Keratinocyte (primary cell): Measurements from ENCODE around the gene FCHO2. TPM values are rescaled to one million over a fixed set of nuclear protein-coding genes. Genes with fewer than 3 reads are reported as not detected.

Source experiments
- DNase-seq: peaks from one replicate; pipeline ENCODE4 v3.0.0-alpha.2; 2011; ENCODE audit warnings: low read depth, missing footprints, low spot score
- FAIRE-seq: peaks from 2 replicates; lab custom pipeline; 2011; peaks lifted over from hg19 to GRCh38; lab: Jason Lieb, UNC
- H2AFZ ChIP-seq: 2 replicates; pipeline ENCODE4 v1.6.0; 2012; ENCODE audit warnings: low read length, control low read depth, inconsistent platforms; ENCODE audit not compliant: control insufficient read depth
- H3K27ac ChIP-seq: 2 replicates; pipeline ENCODE4 v1.5.1; 2011; ENCODE audit warnings: low read length; ENCODE audit not compliant: control insufficient read depth, insufficient read depth
- H3K27me3 ChIP-seq: 3 replicates; pipeline ENCODE4 v1.6.0; 2011; ENCODE audit warnings: low read length; ENCODE audit not compliant: control insufficient read depth, insufficient read depth; ENCODE audit errors: extremely low read depth
- H3K36me3 ChIP-seq, 2 experiments: 2 replicates in 1 of 2; 3 replicates in 1 of 2; pipeline ENCODE4 v1.5.1; 2011; ENCODE audit warnings: low read length in 2 of 2, mild to moderate bottlenecking in 1 of 2; ENCODE audit not compliant: control insufficient read depth in 2 of 2, insufficient read depth in 2 of 2; ENCODE audit errors: extremely low read depth in 1 of 2
- H3K4me1 ChIP-seq: 3 replicates; pipeline ENCODE4 v1.5.1; 2011; ENCODE audit warnings: low read length; ENCODE audit not compliant: control insufficient read depth, insufficient read depth; ENCODE audit errors: extremely low read depth
- H3K4me2 ChIP-seq: 3 replicates; pipeline ENCODE4 v1.6.0; 2011; ENCODE audit warnings: low read depth, low read length; ENCODE audit not compliant: control insufficient read depth, insufficient read depth; ENCODE audit errors: extremely low read depth
- H3K4me3 ChIP-seq, 3 experiments: fragments of 200-600 bp in 1 of 3; sonication (generic) in 1 of 3; 2 replicates in 2 of 3; 3 replicates in 1 of 3; pipeline ENCODE4 v1.5.1; 2011 to 2016; ENCODE audit warnings: low read length in 3 of 3, mild to moderate bottlenecking in 3 of 3, control low read depth in 2 of 3, inconsistent platforms in 1 of 3, low read depth in 1 of 3, mixed read lengths in 1 of 3, mixed run types in 1 of 3, moderate library complexity in 1 of 3; ENCODE audit not compliant: control insufficient read depth in 2 of 3, insufficient read depth in 2 of 3; ENCODE audit errors: extremely low read depth in 1 of 3
- H3K79me2 ChIP-seq: 2 replicates; pipeline ENCODE4 v1.6.0; 2012; ENCODE audit warnings: low read length; ENCODE audit not compliant: control insufficient read depth, insufficient read depth
- H3K9ac ChIP-seq: 3 replicates; pipeline ENCODE4 v1.6.0; 2011; ENCODE audit warnings: low read length; ENCODE audit not compliant: control insufficient read depth, insufficient read depth; ENCODE audit errors: extremely low read depth
- H3K9me1 ChIP-seq: 3 replicates; pipeline ENCODE4 v1.6.0; 2011; ENCODE audit warnings: low read length; ENCODE audit not compliant: control insufficient read depth, insufficient read depth; ENCODE audit errors: extremely low read depth
- H3K9me3 ChIP-seq: 2 replicates; pipeline ENCODE4 v1.5.1; 2012; ENCODE audit warnings: low read depth, low read length; ENCODE audit not compliant: control insufficient read depth
- H4K20me1 ChIP-seq: 3 replicates; pipeline ENCODE4 v1.6.0; 2011; ENCODE audit warnings: low read length; ENCODE audit not compliant: control insufficient read depth, insufficient read depth; ENCODE audit errors: extremely low read depth
- CTCF ChIP-seq, 3 experiments: IDR thresholded peaks in 1 of 3; conservative IDR thresholded peaks in 1 of 3; optimal IDR thresholded peaks in 1 of 3; 2 replicates in 2 of 3; 3 replicates in 1 of 3; pipeline versions ENCODE3 to v1.5.1; 2011; ENCODE audit warnings: low read length in 3 of 3, mild to moderate bottlenecking in 3 of 3, moderate library complexity in 2 of 3, control low read depth in 1 of 3, inconsistent platforms in 1 of 3; ENCODE audit not compliant: insufficient read depth in 2 of 3; ENCODE audit errors: extremely low read depth in 1 of 3
- EZH2 ChIP-seq: IDR thresholded peaks from one replicate; pipeline ENCODE4 v1.6.1; 2012; ENCODE audit warnings: inconsistent platforms, mild to moderate bottlenecking, low read length, moderate library complexity
- dilution Hi-C: fragments of 300-500 bp; cut with MboI; formaldehyde crosslinking; loops from one replicate; pipeline ENCODE4 v1.7.0; 2020; ENCODE audit warnings: low sequenced_read_pairs; ENCODE audit not compliant: extremely low pct_ligation_motif_present
- polyA plus RNA-seq, 5 experiments: library from polyadenylated mRNA; depleted of rRNA in 3 of 5; stranded (reverse) in 3 of 5; stranded (forward) in 1 of 5; unstranded in 1 of 5; fragments of >200 nt; gene quantifications; 1 replicate in 1 of 5; 2 replicates in 3 of 5; 3 replicates in 1 of 5; pipeline versions ENCODE4 v1.2.1 to v1.2.3, GENCODE V29; 2011 to 2012; ENCODE audit warnings: missing spikeins in 2 of 5, low read depth in 1 of 5, low replicate concordance in 1 of 5

The FCHO2 gene
- polyA plus RNA-seq, 1 donor (not counting 4 experiments of a cell fraction or from before 2014, with no cell fraction given): 10.6 TPM

GRCh38 chr5:73125289-73125688, 169.4 kb downstream of the FCHO2 start:
- no peak for FAIRE-seq
- H3K27me3 ChIP-seq: no peaks in the 10 kb centered on the region
- no peak for DNase-seq
- H3K79me2 ChIP-seq: peaks cover 4% of the 10 kb centered on the region
- peaks cover 19% of the 10 kb centered on the region for H3K4me1 ChIP-seq
- H3K36me3 ChIP-seq: peaks cover 16 to 19% of the 10 kb centered on the region in 2 experiments
- H4K20me1 ChIP-seq: no peaks in the 10 kb centered on the region
- H2AFZ ChIP-seq: no peak overlapping the region
- no peaks in the 10 kb centered on the region for H3K9me3 ChIP-seq
- TF ChIP-seq EZH2 (no peak), CTCF (optimal IDR thresholded peaks at IDR 0.05 in 1 of 3, IDR thresholded peaks at IDR 0.05 in 1 of 3, conservative IDR thresholded peaks at IDR 0.05 in 1 of 3; ENCODE audit: extremely low read depth in 1 of 3, insufficient read depth in 2 of 3, low read length in 3 of 3) (no peak)
- H3K4me3 ChIP-seq: no peak overlapping the region
- no peak overlapping the region for H3K9ac ChIP-seq
- no peak overlapping the region for H3K27ac ChIP-seq
- no peaks in the 10 kb centered on the region for H3K9me1 ChIP-seq
- no peak overlapping the region for H3K4me2 ChIP-seq
- dilution Hi-C loops: no loop called here

- no peak overlapping the region for H2AFZ ChIP-seq
- DNase-seq: no peak
- no peak overlapping the region for H3K4me2 ChIP-seq
- TF ChIP-seq CTCF (optimal IDR thresholded peaks at IDR 0.05 in 1 of 3, IDR thresholded peaks at IDR 0.05 in 1 of 3, conservative IDR thresholded peaks at IDR 0.05 in 1 of 3; ENCODE audit: extremely low read depth in 1 of 3, insufficient read depth in 2 of 3, low read length in 3 of 3) (no peak), EZH2 (no peak)
- no peaks in the 10 kb centered on the region for H3K27me3 ChIP-seq
- H3K4me3 ChIP-seq: no peak overlapping the region
- H3K79me2 ChIP-seq: peaks cover 4% of the 10 kb centered on the region
- H3K36me3 ChIP-seq: peaks cover 16 to 19% of the 10 kb centered on the region in 2 experiments
- no peaks in the 10 kb centered on the region for H3K9me1 ChIP-seq
- H3K4me1 ChIP-seq: peaks cover 19% of the 10 kb centered on the region
- no peak overlapping the region for H3K27ac ChIP-seq
- no peak overlapping the region for H3K9ac ChIP-seq
- H4K20me1 ChIP-seq: no peaks in the 10 kb centered on the region
- H3K9me3 ChIP-seq: no peaks in the 10 kb centered on the region
- dilution Hi-C loops: no loop called here
- no peak for FAIRE-seq
Measured at GRCh38 chr5:73126381-73126780, 170.5 kb downstream of the FCHO2 start.
